ENCODE data around the gene CEP112.

GRCh38 chr17:66135896-66136295 lies 56.0 kb downstream of the CEP112 start:
- TF ChIP-seq POLR2A (IDR thresholded peaks at IDR 0.05; ENCODE audit: low read length) (no peak), GATA1 (IDR thresholded peaks at IDR 0.05; ENCODE audit: low read depth, low read length) (no peak)

All from erythroblast (primary cell).